SU-DHL-6 (cell line): ENCODE results near the gene ABCB9.

Experiments used
- CTCF ChIP-seq: fragments of 200-600 bp; sonication (generic); IDR thresholded peaks from one replicate; pipeline ENCODE4 v1.5.1; 2017; ENCODE audit warnings: antibody characterized with exemption, mild to moderate bottlenecking, low read length, moderate library complexity; ENCODE audit not compliant: insufficient read depth, poor library complexity, severe bottlenecking
- EZH2phosphoT487 ChIP-seq: fragments of 200-600 bp; sonication (generic), shearing (Covaris generic); conservative IDR thresholded peaks from 2 replicates; pipeline ENCODE4 v1.6.1; 2018; ENCODE audit warnings: mild to moderate bottlenecking, antibody characterized with exemption, low read length, moderate library complexity, mixed read lengths

- TF ChIP-seq CTCF = no peak
- TF ChIP-seq EZH2phosphoT487 = no peak
Measured at GRCh38 chr12:122932207-122932606, 34.1 kb downstream of the ABCB9 start.
